GM12878 (cell line): ENCODE data around the gene SRCIN1.
"Not testable (repeated sequence)": the region's sequence is repeated elsewhere in the genome, so short reads cannot be mapped to it uniquely, and the experiment has no call there.

Experiments
- GABPA ChIP-seq: IDR thresholded peaks from 2 replicates; pipeline ENCODE4 v1.6.1; 2014; ENCODE audit warnings: antibody characterized with exemption, low read depth, mild to moderate bottlenecking, inconsistent platforms
- POLR2A ChIP-seq: IDR thresholded peaks from 2 replicates; pipeline ENCODE4 v1.6.1; 2011; ENCODE audit warnings: low read depth, mild to moderate bottlenecking, low read length
- POLR2AphosphoS5 ChIP-seq: IDR thresholded peaks from 2 replicates; pipeline ENCODE4 v1.6.1; 2011; ENCODE audit warnings: mild to moderate bottlenecking, low read length, inconsistent platforms
- RCOR1 ChIP-seq: conservative IDR thresholded peaks from 2 replicates; pipeline ENCODE4 v1.6.1; 2012; ENCODE audit warnings: low read depth, low read length, improper control_type of control experiment
- TCF12 ChIP-seq: IDR thresholded peaks from 2 replicates; pipeline ENCODE4 v1.6.1; 2011; ENCODE audit warnings: low read depth, mild to moderate bottlenecking, low read length
- ZNF274 ChIP-seq: IDR thresholded peaks from one replicate; pipeline ENCODE4 v1.8.0; 2011; ENCODE audit not compliant: insufficient read length, insufficient read depth
- ZNF384 ChIP-seq: IDR thresholded peaks from 2 replicates; pipeline ENCODE4 v1.6.1; 2012; ENCODE audit warnings: low read depth, mild to moderate bottlenecking, low read length, improper control_type of control experiment, borderline replicate concordance
- TF ChIP-seq, protein P1 (sequence below), 3 experiments: IDR thresholded peaks in 2 of 3; conservative IDR thresholded peaks in 1 of 3; 2 replicates each; pipeline ENCODE4 v1.5.1; 2011; ENCODE audit warnings: low read depth in 3 of 3, low read length in 3 of 3, mild to moderate bottlenecking in 3 of 3, control low read depth in 2 of 3, moderate library complexity in 2 of 3, inconsistent platforms in 1 of 3, mixed read lengths in 1 of 3; ENCODE audit not compliant: control insufficient read depth in 2 of 3, insufficient read depth in 1 of 3; ENCODE audit errors: extremely low read depth in 1 of 3

DNA sequence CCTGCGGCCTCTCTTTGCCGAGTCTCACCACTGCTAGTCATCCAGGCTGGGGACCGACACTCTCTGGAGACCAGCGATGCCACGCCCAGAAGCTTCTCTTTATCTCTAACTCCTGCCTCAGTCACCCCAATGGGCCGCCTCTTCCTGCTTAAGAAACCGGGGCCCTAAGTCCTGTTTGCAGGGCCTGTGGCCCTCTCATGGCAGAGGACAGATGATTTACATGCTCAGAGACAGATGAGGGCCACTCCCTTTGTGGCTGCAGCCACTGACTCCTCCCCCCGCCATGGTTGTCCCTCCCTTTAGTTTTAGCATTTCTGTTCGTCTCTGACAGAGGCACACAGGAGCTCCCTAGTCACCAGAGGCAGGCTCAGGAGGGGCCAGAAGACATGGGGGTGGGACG is 106.5 kb downstream of the SRCIN1 start:
- not testable (repeated sequence) for TF ChIP-seq TCF12, ZNF274, POLR2A, RCOR1, ZNF384, GABPA, POLR2AphosphoS5
- TF ChIP-seq, protein P1, sequence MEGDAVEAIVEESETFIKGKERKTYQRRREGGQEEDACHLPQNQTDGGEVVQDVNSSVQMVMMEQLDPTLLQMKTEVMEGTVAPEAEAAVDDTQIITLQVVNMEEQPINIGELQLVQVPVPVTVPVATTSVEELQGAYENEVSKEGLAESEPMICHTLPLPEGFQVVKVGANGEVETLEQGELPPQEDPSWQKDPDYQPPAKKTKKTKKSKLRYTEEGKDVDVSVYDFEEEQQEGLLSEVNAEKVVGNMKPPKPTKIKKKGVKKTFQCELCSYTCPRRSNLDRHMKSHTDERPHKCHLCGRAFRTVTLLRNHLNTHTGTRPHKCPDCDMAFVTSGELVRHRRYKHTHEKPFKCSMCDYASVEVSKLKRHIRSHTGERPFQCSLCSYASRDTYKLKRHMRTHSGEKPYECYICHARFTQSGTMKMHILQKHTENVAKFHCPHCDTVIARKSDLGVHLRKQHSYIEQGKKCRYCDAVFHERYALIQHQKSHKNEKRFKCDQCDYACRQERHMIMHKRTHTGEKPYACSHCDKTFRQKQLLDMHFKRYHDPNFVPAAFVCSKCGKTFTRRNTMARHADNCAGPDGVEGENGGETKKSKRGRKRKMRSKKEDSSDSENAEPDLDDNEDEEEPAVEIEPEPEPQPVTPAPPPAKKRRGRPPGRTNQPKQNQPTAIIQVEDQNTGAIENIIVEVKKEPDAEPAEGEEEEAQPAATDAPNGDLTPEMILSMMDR (IDR thresholded peaks at IDR 0.05 in 2 of 3, conservative IDR thresholded peaks at IDR 0.05 in 1 of 3; ENCODE audit: control insufficient read depth in 2 of 3, extremely low read depth in 1 of 3, insufficient read depth in 1 of 3, low read depth in 3 of 3, low read length in 3 of 3) = not testable (repeated sequence)
